PC-9 (cell line): ENCODE data around the gene EYA2. TPM values are rescaled to one million over a fixed set of nuclear protein-coding genes. Genes with fewer than 3 reads are reported as not detected.

Source experiments
- BruUV-seq: library from RNA; stranded (reverse); fragments of 400-500 nt; replicated peaks from 2 replicates; lab custom pipeline; 2021; lab: Mats Ljungman, UMichigan
- CTCF ChIA-PET: fragments of 300-600 bp; sonication (Branson Sonifier 250); formaldehyde crosslinking; loops from one replicate; lab custom pipeline; 2022; ENCODE audit warnings: antibody characterized with exemption; lab: Charles Lee
- POLR2A ChIA-PET: fragments of 300-600 bp; sonication (Branson Sonifier 250); formaldehyde crosslinking; loops from one replicate; lab custom pipeline; 2022; ENCODE audit warnings: antibody characterized with exemption; ENCODE audit not compliant: unreplicated experiment; lab: Charles Lee
- DNase-seq, 2 experiments: peaks; one replicate each; pipeline versions ENCODE4 v3.0.0 to v3.0.0-alpha.2; 2015 to 2022; ENCODE audit warnings: mixed read lengths in 1 of 2
- H2AFZ ChIP-seq: fragments of 200-600 bp; sonication (generic); 2 replicates; pipeline ENCODE4 v1.8.1; 2017; ENCODE audit warnings: antibody characterized with exemption
- H3F3A ChIP-seq: fragments of 200-600 bp; sonication (generic); 2 replicates; pipeline ENCODE4 v1.8.1; 2017; ENCODE audit warnings: antibody characterized with exemption, mild to moderate bottlenecking, low read depth; ENCODE audit not compliant: insufficient read depth
- H3K27ac ChIP-seq: fragments of 200-600 bp; sonication (generic); 2 replicates; pipeline ENCODE4 v1.6.1; 2016; ENCODE audit warnings: mixed run types
- H3K27me3 ChIP-seq: fragments of 200-600 bp; sonication (generic); 2 replicates; pipeline ENCODE4 v1.6.1; 2016; ENCODE audit warnings: low read depth, mixed run types; ENCODE audit not compliant: insufficient read depth
- H3K36me3 ChIP-seq: fragments of 200-600 bp; sonication (generic); 2 replicates; pipeline ENCODE4 v1.6.1; 2016; ENCODE audit warnings: low read depth, mixed run types
- H3K4me1 ChIP-seq: fragments of 200-600 bp; sonication (generic); replicated peaks from 2 replicates; pipeline ENCODE4 v1.6.1; 2016; ENCODE audit warnings: mixed run types; ENCODE audit not compliant: insufficient read depth
- H3K4me2 ChIP-seq: fragments of 200-600 bp; sonication (generic); 2 replicates; pipeline ENCODE4 v1.6.1; 2017; ENCODE audit warnings: mixed run types
- H3K4me3 ChIP-seq: fragments of 200-600 bp; sonication (generic); 2 replicates; pipeline ENCODE4 v1.6.1; 2016; ENCODE audit warnings: mixed run types
- H3K79me2 ChIP-seq: fragments of 200-600 bp; sonication (generic); 2 replicates; pipeline ENCODE4 v1.6.1; 2017; ENCODE audit warnings: low read depth, mixed run types
- H3K9me2 ChIP-seq: fragments of 200-600 bp; sonication (generic); 2 replicates; pipeline ENCODE4 v1.8.1; 2017; ENCODE audit warnings: mild to moderate bottlenecking; ENCODE audit not compliant: insufficient read depth
- H3K9me3 ChIP-seq: fragments of 200-600 bp; sonication (generic); 2 replicates; pipeline ENCODE4 v1.8.1; 2016; ENCODE audit warnings: low read depth; ENCODE audit not compliant: insufficient read depth
- H4K20me1 ChIP-seq: fragments of 200-600 bp; sonication (generic); 2 replicates; pipeline ENCODE4 v1.8.1; 2017; ENCODE audit not compliant: insufficient read depth
- EZH2 ChIP-seq: fragments of 200-600 bp; sonication (generic); IDR thresholded peaks from 2 replicates; pipeline ENCODE4 v1.8.0; 2017; ENCODE audit warnings: antibody characterized with exemption, low read depth
- intact Hi-C: fragments of 100-400 bp; cut with micrococcal nuclease; formaldehyde crosslinking; loops from one replicate; pipeline ENCODE4 v1.10.0; 2022; ENCODE audit not compliant: unreplicated experiment
- total RNA-seq: library from RNA; stranded (reverse); gene quantifications from 2 replicates; pipeline ENCODE4 v1.2.3, GENCODE V29; 2021
- TF ChIP-seq, protein P1 (sequence below): fragments of 200-600 bp; sonication (generic); conservative IDR thresholded peaks from 2 replicates; pipeline ENCODE4 v1.6.1; 2017; ENCODE audit warnings: mixed run types, antibody characterized with exemption, mild to moderate bottlenecking, moderate library complexity

EYA2 gene
- total RNA-seq, 1 experiment from 2014 or later, result not detected

DNA sequence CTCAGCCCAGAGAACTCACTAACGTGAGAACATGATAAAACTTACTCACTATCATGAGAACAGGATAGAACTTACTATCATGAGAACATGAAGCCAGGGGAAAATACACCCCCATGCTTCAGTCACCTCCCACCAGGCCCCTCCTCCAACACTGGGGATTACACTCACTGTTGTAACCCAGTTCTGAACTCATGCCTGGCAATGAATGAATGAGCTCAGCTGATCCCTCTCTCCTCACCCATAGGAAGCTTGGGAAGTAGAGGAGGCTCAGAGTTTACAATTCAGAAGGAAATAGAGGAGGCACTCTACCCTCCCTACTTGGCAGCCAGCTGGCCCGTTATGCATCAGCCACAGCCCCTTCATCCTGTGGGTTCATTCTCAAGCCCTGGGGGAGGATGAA lies 102.5 kb downstream of the EYA2 start:
- Histone ChIP-seq H3K27me3 (peaks cover 15% of the 10 kb centered on the region), H3F3A (no peaks in the 10 kb centered on the region), H3K36me3 (no peaks in the 10 kb centered on the region), H3K4me3 (no peak overlapping the region), H3K79me2 (no peaks in the 10 kb centered on the region), H3K4me2 (no peak overlapping the region), H3K27ac (no peak overlapping the region), H3K4me1 (no peaks in the 10 kb centered on the region; the same call in 1 of the 2 replicates), H3K9me2 (no peaks in the 10 kb centered on the region), H4K20me1 (no peaks in the 10 kb centered on the region), H2AFZ (no peak overlapping the region), H3K9me3 (no peaks in the 10 kb centered on the region)
- no peak for DNase-seq
- BruUV-seq, result no TSS peak
- CTCF ChIA-PET, result interaction anchor here (0.7 kb wide), 1 partner anchor 73 kb away, joined by 4 read pairs; no protein-coding TSS in a partner anchor
- TF ChIP-seq EZH2, result no peak
- TF ChIP-seq, protein P1, sequence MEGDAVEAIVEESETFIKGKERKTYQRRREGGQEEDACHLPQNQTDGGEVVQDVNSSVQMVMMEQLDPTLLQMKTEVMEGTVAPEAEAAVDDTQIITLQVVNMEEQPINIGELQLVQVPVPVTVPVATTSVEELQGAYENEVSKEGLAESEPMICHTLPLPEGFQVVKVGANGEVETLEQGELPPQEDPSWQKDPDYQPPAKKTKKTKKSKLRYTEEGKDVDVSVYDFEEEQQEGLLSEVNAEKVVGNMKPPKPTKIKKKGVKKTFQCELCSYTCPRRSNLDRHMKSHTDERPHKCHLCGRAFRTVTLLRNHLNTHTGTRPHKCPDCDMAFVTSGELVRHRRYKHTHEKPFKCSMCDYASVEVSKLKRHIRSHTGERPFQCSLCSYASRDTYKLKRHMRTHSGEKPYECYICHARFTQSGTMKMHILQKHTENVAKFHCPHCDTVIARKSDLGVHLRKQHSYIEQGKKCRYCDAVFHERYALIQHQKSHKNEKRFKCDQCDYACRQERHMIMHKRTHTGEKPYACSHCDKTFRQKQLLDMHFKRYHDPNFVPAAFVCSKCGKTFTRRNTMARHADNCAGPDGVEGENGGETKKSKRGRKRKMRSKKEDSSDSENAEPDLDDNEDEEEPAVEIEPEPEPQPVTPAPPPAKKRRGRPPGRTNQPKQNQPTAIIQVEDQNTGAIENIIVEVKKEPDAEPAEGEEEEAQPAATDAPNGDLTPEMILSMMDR, result no peak
- POLR2A ChIA-PET, result no interaction called here
- intact Hi-C loops, result no loop called here

- TF ChIP-seq, protein P1, result no peak
- TF ChIP-seq EZH2, result no peak
- Histone ChIP-seq H3K4me1 (no peaks in the 10 kb centered on the region; the same call in 1 of the 2 replicates), H3K9me3 (no peaks in the 10 kb centered on the region), H2AFZ (no peak overlapping the region), H3K4me3 (no peak overlapping the region), H3K4me2 (no peak overlapping the region), H4K20me1 (no peaks in the 10 kb centered on the region), H3K27ac (no peak overlapping the region), H3K79me2 (no peaks in the 10 kb centered on the region), H3F3A (no peaks in the 10 kb centered on the region), H3K36me3 (no peaks in the 10 kb centered on the region), H3K9me2 (no peaks in the 10 kb centered on the region), H3K27me3 (peaks cover 24% of the 10 kb centered on the region)
- no peak for DNase-seq
- intact Hi-C loops, result no loop called here
- BruUV-seq, result no TSS peak
- CTCF ChIA-PET, result no interaction called here
- POLR2A ChIA-PET, result no interaction called here
Measured at GRCh38 chr20:46998477-46999240, 104.0 kb downstream of the EYA2 start.

- ChIA-PET CTCF (no interaction called here), POLR2A (interaction anchor here (0.6 kb wide), 1 partner anchor 359 kb away, joined by 3 read pairs; no protein-coding TSS in a partner anchor)
- intact Hi-C loops, result no loop called here
- Histone ChIP-seq H3K4me2 (no peak overlapping the region), H3K4me3 (no peak overlapping the region), H3F3A (no peaks in the 10 kb centered on the region), H3K9me2 (no peaks in the 10 kb centered on the region), H4K20me1 (no peaks in the 10 kb centered on the region), H3K4me1 (no peaks in the 10 kb centered on the region; the same call in 1 of the 2 replicates), H2AFZ (no peak overlapping the region), H3K9me3 (peaks cover 7% of the 10 kb centered on the region; the same call in 1 of the 2 replicates), H3K36me3 (no peaks in the 10 kb centered on the region), H3K27me3 (peaks cover 34% of the 10 kb centered on the region), H3K27ac (no peak overlapping the region), H3K79me2 (no peaks in the 10 kb centered on the region)
- no peak for DNase-seq
- no peak for TF ChIP-seq EZH2
- TF ChIP-seq, protein P1, result no peak
- no TSS peak for BruUV-seq
Measured at GRCh38 chr20:46999801-47000465, 105.3 kb downstream of the EYA2 start.
